GM18909 (cell line): ENCODE results near the gene DLG2.

Experiments
- ATAC-seq: cut with Tn5 transposase; IDR thresholded peaks from one replicate; pipeline ENCODE4 v1.9.1; 2021; ENCODE audit warnings: mild to moderate bottlenecking; ENCODE audit not compliant: unreplicated experiment, poor library complexity

The DLG2 gene

DNA sequence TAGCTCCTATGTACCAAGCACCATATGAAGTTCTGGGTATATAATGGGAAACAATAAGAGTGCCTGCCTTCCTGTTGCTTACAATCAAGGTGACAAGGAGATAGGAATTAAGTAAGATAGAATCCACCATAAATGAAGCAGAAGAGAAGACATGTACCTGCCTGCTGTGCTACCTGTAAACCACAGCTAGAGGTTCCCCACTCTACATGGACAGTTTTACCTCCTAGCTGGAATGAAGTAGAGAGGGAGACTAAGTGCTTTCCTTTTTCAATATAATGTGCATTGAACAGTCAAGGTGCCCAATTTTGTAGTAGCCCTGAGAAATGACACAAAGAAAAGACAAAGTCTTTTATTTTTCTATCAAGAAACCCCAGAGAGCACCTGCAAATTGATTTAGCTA is 984.6 kb downstream of the DLG2 start:
- ATAC-seq, result no peak

DNA sequence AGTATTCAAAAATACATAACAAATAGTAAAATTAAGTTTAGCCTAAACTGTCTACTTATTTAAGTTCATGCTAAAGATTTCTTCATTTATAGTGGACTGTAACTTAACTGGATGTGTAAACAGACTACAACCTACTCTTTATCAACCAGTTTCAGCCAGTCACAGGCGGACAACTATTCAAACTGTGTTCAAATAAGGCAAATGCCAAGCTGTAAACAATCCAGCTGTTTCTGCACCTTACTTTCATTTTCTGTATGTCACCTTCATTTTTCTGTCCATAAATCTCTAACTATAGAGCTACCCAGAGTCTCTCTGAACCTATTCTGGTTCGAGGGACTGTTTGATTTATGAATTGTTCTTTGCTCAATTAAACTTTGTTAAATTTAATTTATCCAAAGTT is 992.8 kb downstream of the DLG2 start:
- ATAC-seq, result no peak

DNA sequence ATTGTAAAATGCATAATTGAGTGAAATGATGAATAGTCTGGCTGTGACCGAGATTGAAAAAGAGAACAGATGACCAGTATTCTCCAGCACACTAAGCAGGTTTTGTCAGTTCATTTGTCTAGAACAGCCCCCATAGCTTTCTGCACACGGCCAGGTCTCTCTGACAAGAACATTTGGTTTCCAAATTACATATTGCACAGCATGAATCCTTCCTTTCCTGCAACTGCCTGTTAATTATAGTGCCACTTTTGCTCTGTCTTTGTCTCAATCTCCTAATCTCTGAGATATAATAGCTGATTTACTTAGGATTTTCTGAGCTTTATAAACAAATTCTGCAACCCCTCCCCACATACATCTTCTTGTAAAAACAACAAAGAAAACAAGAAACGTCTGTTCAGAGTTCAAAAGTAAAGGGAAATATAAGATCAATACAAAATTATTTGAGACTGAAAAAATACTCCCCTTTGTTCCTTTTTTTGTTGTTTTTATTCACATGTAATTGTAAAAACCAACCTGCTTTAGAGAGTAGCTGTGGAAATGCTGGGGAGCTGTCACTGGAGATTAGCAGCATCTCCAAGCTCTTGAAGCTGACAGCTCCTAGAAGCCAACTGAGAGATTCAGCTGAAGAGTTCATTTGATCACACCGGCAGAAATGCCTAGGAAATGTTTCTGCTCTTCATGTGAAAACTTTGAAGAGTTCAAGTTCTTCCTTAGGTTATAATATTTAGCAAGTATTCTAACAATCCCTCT is 998.1 kb downstream of the DLG2 start:
- ATAC-seq, result no peak

DNA sequence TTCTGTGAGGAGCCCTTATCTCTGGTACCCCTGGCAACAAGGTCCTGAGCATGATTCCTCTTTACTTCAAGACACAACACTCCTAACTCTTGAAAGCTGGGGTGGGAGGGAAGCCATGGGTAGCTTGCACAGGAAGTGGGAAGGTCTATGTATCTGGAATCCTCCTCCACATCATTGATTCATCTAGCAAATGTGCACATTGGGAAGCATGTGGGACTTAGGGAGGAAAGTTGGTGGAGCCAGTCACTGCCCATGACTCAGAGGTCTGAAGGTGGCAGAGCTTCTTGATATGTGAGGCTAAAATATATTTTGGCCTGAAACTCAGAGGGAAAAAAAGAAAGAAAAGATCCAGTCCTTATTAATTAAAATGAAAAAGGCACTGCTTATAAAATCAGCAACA is 1000.9 kb downstream of the DLG2 start:
- no peak for ATAC-seq

DNA sequence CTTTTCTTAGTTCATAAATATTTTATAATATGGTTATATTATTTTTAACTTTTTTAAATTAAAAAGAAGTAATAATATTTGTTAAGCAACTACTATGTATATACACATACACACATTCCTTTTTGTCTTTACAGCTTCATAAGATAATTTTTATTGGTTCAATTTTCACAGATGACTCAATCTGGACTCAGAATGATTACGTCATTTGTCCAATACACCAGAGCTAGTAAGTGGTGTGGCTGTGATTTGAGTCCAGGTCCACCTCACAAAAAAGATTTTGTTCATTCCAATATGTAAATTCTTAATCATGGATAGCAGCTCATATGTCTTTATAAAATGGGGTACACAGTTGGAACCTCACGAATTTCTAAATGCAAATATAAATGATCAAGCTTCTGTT is 1014.5 kb downstream of the DLG2 start:
- no peak for ATAC-seq

DNA sequence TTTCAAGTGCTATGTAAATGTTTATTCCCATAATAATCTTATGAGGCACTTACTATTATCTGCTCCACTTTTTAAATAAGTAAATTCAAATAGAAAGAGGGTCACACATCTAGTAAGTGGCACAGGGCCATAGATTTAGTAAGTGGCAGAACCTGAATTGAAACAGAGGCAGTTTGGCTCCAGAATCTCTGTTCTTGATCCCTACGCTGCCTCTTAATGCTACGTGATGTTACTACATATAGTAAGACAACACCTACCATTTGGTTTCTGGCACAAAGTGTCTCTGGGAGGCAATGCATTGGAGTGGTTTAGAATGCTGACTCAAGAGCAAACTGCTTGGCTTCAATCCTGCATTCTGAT is 1018.3 kb downstream of the DLG2 start:
- ATAC-seq, result no peak

GRCh38 chr11:84607975-84608836 is 1018.9 kb downstream of the DLG2 start:
- no peak for ATAC-seq

GRCh38 chr11:84594602-84595001 is 1032.5 kb downstream of the DLG2 start:
- no peak for ATAC-seq

GRCh38 chr11:84590106-84590505 is 1037.0 kb downstream of the DLG2 start:
- ATAC-seq, result no peak

- no peak for ATAC-seq
Measured at GRCh38 chr11:84588131-84588829, 1038.9 kb downstream of the DLG2 start.

- ATAC-seq, result no peak
Measured at GRCh38 chr11:84583106-84583505, 1044.0 kb downstream of the DLG2 start.

GRCh38 chr11:84581083-84581482 is 1046.1 kb downstream of the DLG2 start:
- no peak for ATAC-seq

- ATAC-seq, result no peak
Measured at GRCh38 chr11:84580428-84580827, 1046.7 kb downstream of the DLG2 start.

DNA sequence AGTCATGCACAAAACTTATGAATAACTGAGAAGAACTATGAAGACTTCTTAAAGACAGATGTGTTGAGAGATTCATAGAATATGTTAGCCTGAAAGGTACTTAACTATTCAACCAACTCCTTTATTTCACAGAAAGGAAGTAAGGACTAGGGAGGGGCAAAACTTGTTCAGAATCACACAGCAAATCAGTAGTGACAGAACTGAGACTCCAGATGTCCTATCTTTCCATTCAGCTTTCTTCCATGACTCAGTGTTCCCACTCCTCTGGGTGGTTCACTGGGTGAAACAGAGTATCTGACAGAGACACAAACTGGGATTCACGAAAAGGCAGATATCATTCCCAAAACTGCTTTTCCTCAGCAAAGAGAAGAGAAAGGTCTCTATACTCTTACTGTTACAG is 1053.3 kb downstream of the DLG2 start:
- ATAC-seq, result no peak

DNA sequence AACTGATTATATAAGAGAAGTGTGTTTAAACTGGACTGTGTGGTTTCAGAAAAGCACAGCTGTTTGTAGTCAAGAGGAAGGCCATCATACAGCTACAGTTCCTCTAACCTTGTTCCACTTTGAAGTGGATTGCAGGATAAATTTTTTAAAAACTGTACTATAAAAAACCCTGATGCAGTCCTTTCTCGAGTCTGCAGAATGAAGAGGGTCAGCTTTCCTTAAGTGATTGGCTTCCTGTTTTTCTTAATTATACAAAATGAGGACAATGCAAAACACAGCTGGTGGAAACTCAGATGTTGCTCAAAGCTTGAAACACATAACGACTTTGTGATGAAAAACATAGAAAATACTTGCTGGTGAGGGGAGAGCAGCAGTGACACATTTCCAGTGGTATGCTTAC is 1060.5 kb downstream of the DLG2 start:
- no peak for ATAC-seq

- ATAC-seq, result no peak
Measured at GRCh38 chr11:84564867-84565184, 1062.3 kb downstream of the DLG2 start.

DNA sequence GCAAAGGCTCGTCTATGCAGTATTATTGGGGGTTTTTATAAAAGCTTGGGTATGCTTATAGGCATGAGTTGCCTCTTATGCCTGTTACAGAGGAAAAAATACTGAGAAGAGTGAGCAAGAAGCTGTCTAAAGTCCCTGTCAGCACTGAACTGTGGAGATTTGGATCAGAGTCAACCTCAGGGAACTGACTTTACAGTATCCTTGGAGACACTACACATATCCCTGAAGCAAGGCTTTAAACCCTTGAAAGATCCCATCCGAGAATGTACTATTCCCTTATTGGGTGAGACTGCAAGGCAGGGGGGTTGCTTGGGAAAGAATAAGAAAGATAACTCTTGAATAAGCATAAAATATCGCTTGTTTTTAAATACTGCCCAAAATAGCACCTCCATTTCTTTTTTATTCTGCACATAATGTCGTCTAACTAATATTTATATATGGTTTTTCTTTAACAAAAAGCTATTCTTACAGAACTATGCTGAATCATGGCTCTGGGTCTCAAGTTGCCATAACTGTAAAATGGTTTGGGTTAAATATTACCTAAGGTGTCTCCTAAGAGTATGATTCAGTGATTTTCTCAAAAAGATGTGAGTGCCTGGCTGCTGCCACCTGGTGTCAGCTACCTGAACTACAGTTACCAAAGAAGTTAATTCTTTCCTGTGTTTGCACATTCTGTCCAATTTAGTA is 1062.8 kb downstream of the DLG2 start:
- peak; percentile 91 for ATAC-seq

DNA sequence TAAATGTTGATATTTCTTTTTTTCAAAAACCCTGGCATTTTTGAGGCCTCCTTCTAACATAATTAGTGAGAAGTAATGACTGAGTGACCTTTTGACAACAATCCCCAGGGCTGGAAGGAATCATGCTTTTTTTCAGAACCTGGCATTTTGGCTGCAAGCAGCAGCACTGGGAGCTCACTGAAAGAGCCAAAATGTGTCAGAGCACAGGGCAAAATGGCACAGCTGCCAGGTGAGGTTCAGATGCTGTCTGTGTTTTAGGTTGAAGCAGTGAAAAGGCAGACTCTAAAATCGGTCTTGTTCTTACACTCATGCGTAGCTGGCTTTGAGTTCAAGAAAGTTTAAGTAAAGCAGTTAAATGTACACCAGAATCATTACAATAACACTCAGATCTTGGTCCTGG is 1063.8 kb downstream of the DLG2 start:
- no peak for ATAC-seq

GRCh38 chr11:84560206-84560605 is 1066.9 kb downstream of the DLG2 start:
- ATAC-seq, result no peak

GRCh38 chr11:84558085-84558905 is 1068.8 kb downstream of the DLG2 start:
- peak; percentile 95 for ATAC-seq
